HG03439 (cell line): Measurements from ENCODE around the gene GBA2.
A peak's percentile ranks its signal among the peaks of the same experiment; 100 is the strongest.

Source experiments
- ATAC-seq: cut with Tn5 transposase; IDR thresholded peaks from one replicate; pipeline ENCODE4 v1.9.1; 2021; ENCODE audit warnings: mild to moderate bottlenecking, moderate library complexity; ENCODE audit not compliant: unreplicated experiment

GBA2 gene

DNA sequence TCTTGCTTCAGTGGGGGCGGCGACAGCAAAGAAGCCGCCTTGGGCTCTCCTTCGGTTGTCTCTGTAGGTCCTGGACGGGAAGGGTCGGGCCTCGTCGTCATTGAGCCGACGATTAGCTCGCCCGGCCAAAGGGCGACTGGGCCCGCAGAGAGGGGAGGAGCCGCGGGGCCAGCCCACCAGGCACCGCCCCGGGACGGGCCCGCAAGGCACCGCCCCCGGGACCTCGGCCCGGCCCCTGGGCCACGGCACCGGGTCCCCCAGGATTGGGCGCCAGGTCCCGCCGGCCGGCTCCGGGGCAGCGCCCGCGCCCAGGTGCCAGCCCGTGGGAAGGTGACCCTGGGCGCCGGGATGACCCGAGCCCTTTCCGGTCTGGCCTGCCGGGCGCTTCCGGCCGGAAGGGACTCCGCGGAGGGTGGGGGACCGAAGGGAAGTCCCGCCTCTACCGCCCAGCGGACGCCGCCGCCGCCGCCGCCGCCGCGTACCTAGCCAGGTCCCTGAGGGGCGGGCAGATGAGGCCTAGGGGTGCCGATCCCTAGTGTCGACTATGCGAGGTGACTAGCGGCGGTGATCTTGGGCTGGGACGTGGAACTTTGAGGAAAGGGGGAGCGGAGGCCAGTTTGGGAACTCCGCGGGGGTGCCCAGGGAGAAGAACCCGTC is at the start of gene GBA2, which contains the start of gene RGP1:
Gene GBA2, minus strand, starts transcription at position 371 of the 657 bp plus-strand sequence. CDS start 524 bp downstream, outside the sequence.
Gene RGP1, plus strand, starts transcription at position 430 of the 657 bp plus-strand sequence. CDS start 469 bp downstream, outside the sequence.
- ATAC-seq, result peak; percentile 67

DNA sequence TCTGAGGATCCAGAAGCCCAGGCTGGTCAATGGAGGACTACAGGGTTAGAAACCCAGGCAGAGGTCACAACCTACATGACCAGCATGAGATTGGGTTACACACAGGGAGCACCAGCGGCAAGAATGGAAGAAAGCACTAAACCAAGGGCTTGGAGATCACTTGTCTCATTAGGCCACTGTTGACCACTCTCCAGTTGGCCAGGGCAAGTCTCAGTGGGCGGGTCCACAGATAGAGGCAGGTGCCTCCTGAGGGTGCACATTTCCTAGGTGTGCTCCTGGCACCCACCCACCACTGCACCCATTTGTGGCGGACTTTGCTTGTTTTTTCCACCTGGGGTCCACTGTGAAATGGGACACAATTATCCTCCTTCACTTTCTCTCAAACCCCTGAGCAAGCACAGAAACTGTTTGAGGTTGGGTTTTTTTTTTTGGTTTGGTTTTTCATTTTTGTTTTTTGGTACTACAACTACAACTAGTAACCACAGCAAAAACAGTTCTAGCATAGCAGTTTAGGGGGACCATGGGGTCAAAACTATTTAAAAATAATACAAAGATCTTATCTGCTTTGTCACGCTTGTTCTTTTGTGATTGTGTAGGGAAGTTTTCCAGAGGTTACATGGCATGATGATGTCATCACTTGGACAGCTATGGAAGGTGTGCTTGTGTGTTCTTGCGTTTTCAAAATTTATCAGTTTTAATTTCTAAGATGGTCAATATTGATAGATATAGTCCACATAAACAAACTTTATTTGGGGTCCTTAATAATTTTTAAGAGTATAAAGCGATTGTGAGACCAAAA is 48.5 kb upstream of the GBA2 start:
- ATAC-seq, result no peak

DNA sequence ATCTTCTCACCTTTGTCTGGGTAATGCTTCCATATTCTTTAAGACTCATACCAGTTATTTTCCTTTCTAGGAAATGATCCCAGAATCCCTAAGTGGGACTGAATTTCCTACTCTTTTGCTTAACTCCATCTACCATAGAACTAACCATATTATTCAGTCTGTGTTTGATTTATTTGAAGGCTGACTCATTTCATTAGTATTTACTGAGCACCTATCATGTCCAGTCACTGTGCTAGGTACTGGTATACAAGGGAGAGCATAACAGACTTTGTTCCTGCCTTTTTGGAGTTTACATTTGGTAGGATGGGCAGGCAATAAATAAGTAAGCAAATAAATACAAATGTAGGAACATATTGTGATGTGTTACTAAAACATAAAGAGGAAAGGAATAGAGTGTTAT is 46.7 kb upstream of the GBA2 start:
- ATAC-seq, result no peak

DNA sequence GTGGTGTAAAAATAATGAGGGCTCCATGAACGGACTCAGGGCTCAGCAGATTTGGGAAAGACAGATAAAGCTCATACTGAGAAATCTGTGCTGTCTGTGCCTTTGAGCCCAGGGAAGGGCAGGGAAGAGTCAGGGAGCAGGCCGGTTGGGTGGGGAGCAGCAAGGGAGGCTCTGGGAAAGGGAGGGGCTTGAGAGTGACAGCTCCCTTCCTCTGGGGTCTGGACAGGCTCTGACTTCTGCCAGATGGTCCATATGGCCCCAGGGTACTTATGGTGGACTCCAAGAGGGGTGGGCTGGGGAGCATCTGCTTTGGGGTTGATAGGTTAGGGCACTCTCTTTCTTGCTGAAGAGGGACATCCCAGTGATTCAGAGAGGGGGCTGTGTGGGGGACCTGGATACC is 44.4 kb upstream of the GBA2 start:
- no peak for ATAC-seq

DNA sequence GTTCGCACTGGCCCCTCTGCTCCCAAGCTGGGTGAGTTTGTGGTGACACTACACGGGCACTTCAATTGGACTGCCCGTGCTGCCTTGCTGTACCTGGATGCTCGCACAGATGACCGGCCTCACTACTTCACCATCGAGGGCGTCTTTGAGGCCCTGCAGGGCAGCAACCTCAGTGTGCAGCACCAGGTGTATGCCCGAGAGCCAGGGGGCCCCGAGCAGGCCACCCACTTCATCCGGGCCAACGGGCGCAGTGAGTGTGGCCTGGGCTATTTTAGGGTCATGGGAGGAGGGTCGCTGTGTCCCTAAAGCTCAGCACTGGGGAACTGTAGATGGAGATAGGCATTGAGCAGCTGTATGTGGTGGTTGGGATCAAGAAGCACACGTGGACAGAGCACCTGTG is 43.8 kb upstream of the GBA2 start:
- ATAC-seq, result no peak

DNA sequence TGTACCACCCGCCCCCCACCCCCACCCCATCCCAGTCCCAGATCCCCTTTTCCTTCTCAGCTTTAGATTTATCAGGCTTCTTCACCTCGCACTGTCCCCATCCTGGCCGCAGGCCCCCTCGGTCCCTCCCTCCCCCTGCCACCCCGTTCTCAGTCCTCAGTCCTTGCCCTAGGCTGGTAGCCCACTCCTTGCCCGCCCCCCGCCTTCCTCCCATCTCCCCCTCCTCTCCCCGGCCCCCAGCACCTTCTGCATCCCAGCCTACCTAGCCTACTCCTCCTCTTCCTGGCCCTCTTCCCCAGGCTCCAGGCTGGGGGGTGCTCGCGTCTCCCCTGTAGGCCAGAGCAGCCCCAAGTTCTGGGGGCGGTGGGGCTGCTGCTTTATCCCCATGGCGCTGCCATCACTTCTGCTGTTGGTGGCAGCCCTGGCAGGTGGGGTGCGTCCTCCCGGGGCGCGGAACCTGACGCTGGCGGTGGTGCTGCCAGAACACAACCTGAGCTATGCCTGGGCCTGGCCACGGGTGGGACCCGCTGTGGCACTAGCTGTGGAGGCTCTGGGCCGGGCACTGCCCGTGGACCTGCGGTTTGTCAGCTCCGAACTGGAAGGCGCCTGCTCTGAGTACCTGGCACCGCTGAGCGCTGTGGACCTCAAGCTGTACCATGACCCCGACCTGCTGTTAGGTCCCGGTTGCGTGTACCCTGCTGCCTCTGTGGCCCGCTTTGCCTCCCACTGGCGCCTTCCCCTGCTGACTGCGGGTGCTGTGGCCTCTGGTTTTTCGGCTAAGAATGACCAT is 43.2 kb upstream of the GBA2 start:
- ATAC-seq, result no peak

DNA sequence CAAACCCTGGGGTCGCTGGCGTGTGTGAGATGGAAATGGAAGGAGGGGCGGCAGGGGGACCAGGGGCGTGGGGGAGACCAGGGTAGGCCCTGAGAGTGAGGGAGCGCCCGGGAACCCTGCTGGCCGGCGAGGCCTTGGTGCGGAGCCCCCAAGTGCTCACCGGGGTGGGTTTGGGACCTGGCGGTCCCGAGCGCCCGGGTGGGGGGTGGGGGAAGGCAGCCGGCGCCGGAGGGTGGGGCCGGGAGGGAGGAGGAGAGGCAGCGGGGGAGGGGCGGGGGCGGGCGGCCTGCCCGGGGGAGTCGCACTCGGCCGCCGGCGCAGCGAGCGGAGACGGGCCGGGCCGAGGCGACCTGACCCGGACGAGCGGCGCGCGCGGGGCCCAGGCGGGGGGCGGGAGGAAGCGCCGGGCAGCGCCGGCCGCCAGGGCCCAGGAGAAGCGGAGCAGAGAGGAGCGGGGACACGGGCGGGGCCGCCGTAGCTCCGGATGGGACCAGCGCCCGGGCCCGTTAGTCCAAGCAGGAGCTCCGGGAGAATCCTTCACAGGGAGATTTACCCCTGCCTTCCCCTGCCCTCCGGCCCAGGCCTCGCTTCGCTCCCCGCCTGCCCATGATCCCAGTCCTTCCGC is 42.4 kb upstream of the GBA2 start, which contains the start of gene NPR2:
Gene NPR2, plus strand, starts transcription at position 295 of the 625 bp plus-strand sequence. CDS start 818 bp downstream, outside the sequence.
- no peak for ATAC-seq

DNA sequence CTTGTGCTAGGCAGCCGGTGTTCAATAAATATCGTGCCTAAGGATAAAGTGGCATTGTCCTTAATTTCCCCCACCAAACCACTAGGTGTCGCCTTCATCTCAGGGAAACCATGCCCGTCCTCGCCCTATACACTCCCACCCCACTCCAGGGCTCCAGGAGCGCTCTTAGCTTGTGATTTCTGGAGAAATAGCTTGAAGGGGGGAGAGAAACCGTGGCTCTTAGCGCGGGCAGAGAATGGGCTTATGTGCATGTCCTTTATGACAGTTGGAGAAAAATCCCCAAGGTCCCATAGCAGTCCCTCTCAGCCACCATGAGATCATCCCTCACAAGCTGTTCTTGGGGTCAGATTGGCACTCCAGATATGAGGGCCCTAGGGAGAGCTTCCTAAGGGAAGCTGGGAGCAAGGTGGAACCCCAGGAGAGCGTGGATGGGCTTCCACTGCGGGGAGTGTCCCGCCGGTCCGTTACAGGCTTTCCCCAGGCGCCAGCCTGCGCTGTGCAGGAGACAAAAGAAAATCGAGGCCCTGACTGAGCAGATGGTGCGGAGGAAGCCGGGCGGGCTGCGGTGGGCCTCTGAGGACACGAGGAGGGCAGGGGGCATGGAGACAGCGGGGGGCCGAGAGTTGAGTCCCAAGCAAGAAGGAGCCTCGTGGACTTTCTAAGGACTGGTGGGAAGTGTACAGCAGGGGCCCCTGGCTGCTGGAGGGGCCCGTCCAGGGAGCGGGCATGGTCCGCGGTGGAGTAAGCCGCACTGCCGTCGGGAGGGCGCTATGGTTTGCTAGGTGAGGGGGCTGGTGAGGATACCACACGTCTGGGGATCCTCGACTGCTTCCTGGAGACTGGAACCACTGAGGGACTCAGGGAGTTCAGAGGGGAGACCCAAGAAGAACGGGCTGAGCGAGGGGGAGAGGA is 41.6 kb upstream of the GBA2 start:
- no peak for ATAC-seq

DNA sequence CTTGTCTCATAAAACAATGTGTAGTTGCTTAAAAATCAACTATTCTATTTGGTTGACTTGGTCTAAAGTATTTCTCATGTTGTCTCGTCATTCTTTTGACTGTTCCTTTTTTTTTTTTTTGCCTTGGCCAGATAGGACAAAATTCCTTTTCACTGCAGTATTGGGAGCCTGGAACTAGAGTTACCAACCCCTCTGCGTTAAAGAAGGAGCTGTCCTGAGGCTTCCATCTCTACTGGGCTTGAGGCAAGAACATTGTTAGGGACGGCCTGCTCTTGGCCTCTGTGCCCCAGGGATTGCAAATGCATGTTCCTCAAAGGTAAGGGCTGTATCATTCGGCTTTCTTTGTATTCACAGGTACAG is 41.0 kb upstream of the GBA2 start:
- ATAC-seq, result no peak

DNA sequence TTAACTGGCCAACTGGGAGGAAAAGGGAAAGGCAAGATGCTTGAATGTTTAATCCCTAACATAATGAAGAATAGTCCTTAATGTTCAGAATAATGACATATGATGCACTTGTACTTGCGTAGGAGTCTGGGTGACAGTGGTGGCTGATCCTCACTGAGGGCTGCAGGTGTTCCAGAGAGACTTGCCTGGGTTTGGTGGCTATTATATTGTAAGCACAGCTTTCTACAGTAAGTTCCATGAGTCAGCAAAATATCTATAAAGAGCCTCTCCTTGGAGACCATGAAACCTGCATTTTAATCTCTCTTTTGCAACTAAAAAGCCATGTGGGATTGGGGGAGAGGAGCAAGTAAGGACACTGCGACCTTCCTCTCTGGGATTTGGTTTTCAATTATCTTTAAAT is 40.5 kb upstream of the GBA2 start:
- ATAC-seq, result no peak

DNA sequence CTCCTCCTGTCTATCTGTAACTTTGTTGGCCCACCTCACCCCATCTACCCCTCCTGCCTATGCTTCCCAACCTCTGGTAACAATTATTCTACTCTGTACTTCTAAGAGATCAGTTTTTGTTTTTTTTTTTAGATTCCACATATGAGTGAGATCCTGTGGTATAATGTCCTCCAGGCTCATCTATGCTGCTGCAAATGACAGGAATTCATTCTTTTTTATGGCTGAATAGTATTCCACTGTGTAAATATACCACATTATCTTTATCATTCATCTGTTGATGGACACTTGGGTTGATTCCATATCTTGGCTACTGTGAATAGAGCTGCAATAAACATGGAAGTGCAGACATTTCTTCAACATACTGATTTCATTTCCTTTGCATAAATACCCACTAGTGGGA is 34.4 kb upstream of the GBA2 start:
- no peak for ATAC-seq

DNA sequence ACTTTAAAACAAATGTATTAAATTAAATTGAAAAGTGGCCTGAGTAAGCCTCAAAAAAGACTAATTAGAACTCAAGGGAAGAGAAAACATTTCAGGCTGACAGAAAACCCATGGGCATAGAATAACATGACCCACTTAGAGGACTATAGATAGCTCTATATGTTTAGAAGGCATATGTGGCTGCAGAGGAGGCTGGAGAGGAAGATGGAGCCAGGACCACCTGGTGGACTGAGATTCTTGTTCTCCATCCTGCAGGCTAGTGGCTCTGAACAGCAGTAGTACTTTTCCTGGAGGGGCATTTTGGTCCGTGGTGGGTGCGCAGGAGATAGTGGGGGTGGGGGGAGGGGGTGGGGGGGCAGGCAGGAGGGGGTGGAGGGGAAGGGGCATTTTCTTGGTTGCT is 32.0 kb upstream of the GBA2 start:
- ATAC-seq, result no peak

DNA sequence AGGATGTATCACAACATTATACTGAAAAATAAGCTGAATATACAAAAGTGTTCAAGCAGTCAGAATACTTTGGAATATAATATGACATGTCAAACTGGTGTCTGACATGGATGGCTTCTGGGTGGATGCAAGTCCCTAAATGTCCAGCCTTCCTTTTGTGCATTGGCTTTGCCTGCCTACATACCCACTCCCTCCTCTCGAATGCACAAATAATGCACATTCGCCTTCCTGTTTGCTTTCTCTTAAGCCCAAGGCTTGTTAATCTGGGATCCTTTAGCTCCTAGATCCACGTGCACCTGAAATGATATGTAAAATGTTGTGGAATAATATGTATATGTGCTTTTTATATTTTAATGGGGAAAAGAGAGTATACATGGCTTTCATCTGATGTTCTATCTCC is 29.5 kb upstream of the GBA2 start:
- no peak for ATAC-seq

DNA sequence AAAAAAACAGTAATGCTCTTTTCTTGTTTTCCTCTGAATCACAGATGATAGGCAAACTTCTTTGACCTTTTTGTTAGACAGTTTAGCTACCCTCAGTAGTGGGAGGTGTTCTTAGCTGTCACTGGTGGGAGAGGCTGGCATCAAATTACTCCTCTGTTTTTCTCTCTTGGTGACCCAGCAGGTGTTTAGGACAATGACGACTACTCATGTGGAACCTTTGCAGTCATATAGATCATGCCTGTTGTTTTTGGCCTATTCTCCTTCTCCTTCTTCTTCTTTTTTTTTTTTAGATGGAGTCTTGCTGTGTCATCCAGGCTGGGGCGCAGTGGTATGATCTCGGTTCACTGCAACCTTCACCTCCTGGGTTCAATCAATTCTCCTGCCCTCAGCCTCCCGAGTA is 27.0 kb upstream of the GBA2 start:
- no peak for ATAC-seq

DNA sequence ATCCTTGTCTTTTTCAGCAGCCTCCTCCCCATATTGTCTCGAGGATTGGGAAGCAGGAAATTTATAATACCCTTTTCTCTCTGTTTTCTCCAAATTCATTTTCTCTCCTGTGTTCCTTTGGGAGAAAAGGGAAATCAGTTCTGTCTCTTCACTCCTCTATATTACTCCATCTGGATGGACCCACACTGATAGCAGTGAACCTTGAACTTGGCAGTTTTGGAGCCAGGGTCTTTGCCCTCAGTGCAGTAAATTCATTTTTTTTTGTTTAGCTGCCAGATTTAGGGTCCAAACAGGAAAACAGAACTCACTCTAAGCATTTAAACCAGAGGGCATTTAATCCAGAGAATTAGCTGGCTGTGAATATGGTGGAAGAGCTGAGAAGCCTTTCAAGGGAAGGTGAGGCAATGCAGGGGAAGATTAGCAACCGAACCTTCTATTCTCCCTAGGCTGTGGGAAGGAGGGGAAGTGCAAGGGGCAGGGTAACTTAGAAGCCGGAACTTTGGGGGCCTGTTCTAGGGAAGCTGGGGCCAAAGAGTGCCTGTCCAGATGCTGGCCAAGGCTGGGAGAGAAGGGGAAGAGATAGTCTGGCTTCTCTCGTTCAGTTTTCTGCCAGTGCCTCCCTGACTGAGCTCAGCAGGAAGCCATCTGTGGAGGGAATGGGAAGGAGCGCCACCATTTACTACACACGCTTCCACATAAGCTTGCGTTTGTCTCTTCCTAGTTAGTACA is 26.0 kb upstream of the GBA2 start:
- ATAC-seq, result no peak

DNA sequence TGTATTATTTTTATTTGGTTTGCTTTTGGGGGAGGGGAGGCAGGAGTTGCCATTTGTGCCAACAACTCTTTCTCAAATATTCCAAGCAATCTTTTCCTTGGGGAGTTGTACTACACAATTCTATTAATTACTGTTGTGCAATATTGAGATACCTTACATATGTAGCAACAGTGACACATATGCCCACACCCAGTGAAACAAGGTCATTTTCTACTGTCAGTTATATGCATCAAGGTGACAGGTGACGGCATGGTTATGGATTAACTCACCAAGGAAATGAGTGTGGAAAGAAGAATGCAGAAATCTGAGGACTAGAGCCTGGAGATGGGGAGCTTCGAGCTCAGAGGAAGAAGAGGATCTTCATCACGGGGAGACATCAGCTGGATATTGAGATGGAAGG is 22.9 kb upstream of the GBA2 start:
- ATAC-seq, result no peak

DNA sequence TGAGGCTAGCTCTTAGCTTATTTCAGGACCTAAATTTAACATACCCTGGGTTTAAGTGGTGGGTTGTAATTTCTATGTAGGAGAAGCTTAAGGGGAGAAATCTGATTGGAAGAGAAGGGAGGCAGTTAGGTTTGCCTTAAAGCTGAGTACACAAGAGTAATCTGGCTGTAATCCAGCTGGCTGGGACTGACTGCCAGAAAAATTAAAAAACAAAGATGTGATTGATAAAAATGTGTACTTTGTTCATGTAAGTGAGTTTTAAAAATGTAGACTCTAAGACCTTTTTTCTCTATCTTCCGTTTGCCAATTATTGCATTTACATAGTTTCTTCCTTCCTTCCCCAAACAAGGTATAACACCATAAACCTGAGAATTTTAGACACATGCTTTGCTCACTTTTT is 22.5 kb upstream of the GBA2 start:
- ATAC-seq, result no peak

DNA sequence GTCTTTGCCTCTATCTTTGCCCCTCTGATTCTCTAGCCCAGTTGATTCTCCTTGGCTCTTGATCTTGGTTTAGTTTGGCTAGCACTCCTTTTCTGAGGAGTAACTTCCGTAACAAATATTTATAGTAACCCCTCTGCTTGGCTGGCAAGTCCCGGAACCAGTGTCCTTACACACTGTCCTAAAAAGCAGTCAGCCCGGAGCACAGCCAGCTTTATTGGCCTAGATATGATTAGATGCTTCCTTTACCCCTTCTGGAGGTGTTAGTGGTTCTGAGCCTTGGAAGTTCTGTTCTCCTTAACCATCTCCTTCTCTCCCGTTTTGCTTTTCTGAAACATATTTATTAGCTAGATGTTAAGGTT is 22.0 kb upstream of the GBA2 start:
- ATAC-seq, result no peak

DNA sequence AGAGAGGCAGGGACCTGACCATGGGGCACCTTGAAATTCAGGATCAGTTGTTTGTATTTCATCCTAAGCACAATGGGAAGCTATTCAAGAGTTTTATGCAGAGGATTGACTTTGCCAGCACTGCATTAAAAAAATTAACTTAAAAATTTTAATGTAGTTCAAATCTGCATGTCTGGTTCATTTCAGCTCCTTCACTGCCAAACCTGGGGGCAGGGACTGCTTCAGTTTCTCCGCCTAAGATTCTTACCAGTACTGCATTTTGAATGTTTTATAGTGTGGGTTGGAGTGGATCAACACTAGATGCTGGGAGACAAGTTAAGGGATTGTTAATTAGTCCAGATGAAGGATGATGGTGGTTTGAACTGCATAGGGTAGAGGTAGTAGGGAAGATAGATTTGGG is 20.7 kb upstream of the GBA2 start:
- ATAC-seq, result no peak

DNA sequence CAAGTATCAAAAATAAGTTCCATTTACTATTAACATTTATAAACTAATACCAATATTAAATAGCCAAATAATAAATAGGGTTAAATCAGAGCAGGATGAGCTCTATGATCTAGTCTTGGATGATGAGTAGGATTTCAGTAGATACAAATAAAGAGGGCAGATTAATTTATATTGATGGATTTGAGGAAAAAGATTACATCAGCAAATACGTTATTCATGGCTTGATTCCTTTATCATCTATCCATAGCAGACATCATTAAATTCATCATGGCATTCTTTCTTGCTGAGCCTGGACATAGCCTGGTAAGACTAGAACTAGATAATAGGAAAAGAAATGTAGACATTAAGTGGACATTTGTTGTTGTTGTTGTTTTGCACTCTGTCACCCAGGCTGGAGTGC is 18.4 kb upstream of the GBA2 start:
- no peak for ATAC-seq
